Measurements from ENCODE around the gene PRXL2C.
"Not testable (repeated sequence)": the region's sequence is repeated elsewhere in the genome, so short reads cannot be mapped to it uniquely, and the experiment has no call there.

The PRXL2C gene

GRCh38 chr9:96666653-96667362 is 11.7 kb upstream of the PRXL2C start:
- DNase-seq (ENCODE audit: low read depth): peak; percentile 70
- TF ChIP-seq CTCF (IDR thresholded peaks at IDR 0.05; ENCODE audit: low read depth, low read length): peak; percentile 37
- not testable (repeated sequence) for H3K4me3 ChIP-seq (ENCODE audit: low read depth, low read length)

GRCh38 chr9:96665789-96666188 is 10.7 kb upstream of the PRXL2C start:
- no peak overlapping the region for H3K4me3 ChIP-seq (ENCODE audit: low read depth, low read length)
- TF ChIP-seq POLR2A (IDR thresholded peaks at IDR 0.05; ENCODE audit: extremely low read depth, insufficient read length): no peak
- TF ChIP-seq MAX (IDR thresholded peaks at IDR 0.05; ENCODE audit: low read depth, low read length): no peak
- TF ChIP-seq CTCF (IDR thresholded peaks at IDR 0.05; ENCODE audit: low read depth, low read length): no peak
- TF ChIP-seq MYC (IDR thresholded peaks at IDR 0.05; ENCODE audit: low read depth, low read length): no peak
- DNase-seq (ENCODE audit: low read depth): no peak

- no peak overlapping the region for H3K4me3 ChIP-seq (ENCODE audit: low read depth, low read length)
- DNase-seq (ENCODE audit: low read depth): no peak
Measured at GRCh38 chr9:96663506-96664120, 8.5 kb upstream of the PRXL2C start.

GRCh38 chr9:96661711-96662110 is 6.6 kb upstream of the PRXL2C start:
- H3K4me3 ChIP-seq (ENCODE audit: low read depth, low read length): no peak overlapping the region
- no peak for TF ChIP-seq MYC (IDR thresholded peaks at IDR 0.05; ENCODE audit: low read depth, low read length)
- no peak for DNase-seq (ENCODE audit: low read depth)

More at GRCh38 chr9:96663506-96664120, 8.5 kb upstream of the PRXL2C start:
- TF ChIP-seq MAX (IDR thresholded peaks at IDR 0.05; ENCODE audit: low read depth, low read length) (no peak), POLR2A (IDR thresholded peaks at IDR 0.05; ENCODE audit: extremely low read depth, insufficient read length) (no peak), CTCF (IDR thresholded peaks at IDR 0.05; ENCODE audit: low read depth, low read length) (no peak), MYC (IDR thresholded peaks at IDR 0.05; ENCODE audit: low read depth, low read length) (no peak)

GRCh38 chr9:96660692-96661248 is 5.7 kb upstream of the PRXL2C start:
- no peak overlapping the region for H3K4me3 ChIP-seq (ENCODE audit: low read depth, low read length)
- DNase-seq (ENCODE audit: low read depth): no peak
- TF ChIP-seq CTCF (IDR thresholded peaks at IDR 0.05; ENCODE audit: low read depth, low read length): no peak
- no peak for TF ChIP-seq POLR2A (IDR thresholded peaks at IDR 0.05; ENCODE audit: extremely low read depth, insufficient read length)
- no peak for TF ChIP-seq MAX (IDR thresholded peaks at IDR 0.05; ENCODE audit: low read depth, low read length)
- no peak for TF ChIP-seq MYC (IDR thresholded peaks at IDR 0.05; ENCODE audit: low read depth, low read length)

- H3K4me3 ChIP-seq (ENCODE audit: low read depth, low read length): peak overlapping the region; percentile 64
- DNase-seq (ENCODE audit: low read depth): peak; percentile 82
- TF ChIP-seq POLR2A (IDR thresholded peaks at IDR 0.05; ENCODE audit: extremely low read depth, insufficient read length) (peak; percentile 47), MAX (IDR thresholded peaks at IDR 0.05; ENCODE audit: low read depth, low read length) (no peak), MYC (IDR thresholded peaks at IDR 0.05; ENCODE audit: low read depth, low read length) (no peak), CTCF (IDR thresholded peaks at IDR 0.05; ENCODE audit: low read depth, low read length) (no peak)
Measured at GRCh38 chr9:96654450-96655197, 493 bp downstream of the PRXL2C start.

All from NB4 (cell line).